BJ (cell line): ENCODE data around the gene MLN. TPM values are rescaled to one million over a fixed set of nuclear protein-coding genes. Genes with fewer than 3 reads are reported as not detected.

ENCODE experiments used
- CTCF ChIA-PET: fragments of 350-600 bp; formaldehyde crosslinking; extraction: SDS; loops from one replicate; lab custom pipeline; 2021; ENCODE audit warnings: antibody characterized with exemption, inconsistent platforms; lab: Yijun Ruan, JAX
- POLR2A ChIA-PET: fragments of 300-600 bp; sonication (Branson Sonifier 250); formaldehyde crosslinking; extraction: SDS; loops from one replicate; lab custom pipeline; 2021; ENCODE audit warnings: antibody characterized with exemption; lab: Charles Lee
- DNase-seq: peaks from one replicate; pipeline ENCODE4 v3.0.0-alpha.2; 2011; ENCODE audit warnings: low read depth
- H3K27me3 ChIP-seq: 2 replicates; pipeline ENCODE4 v1.6.0; 2011; ENCODE audit warnings: low read length; ENCODE audit not compliant: control insufficient read depth, insufficient read depth
- H3K36me3 ChIP-seq: 2 replicates; pipeline ENCODE4 v1.5.1; 2011; ENCODE audit warnings: low read length; ENCODE audit not compliant: control insufficient read depth, insufficient read depth
- H3K4me3 ChIP-seq: 2 replicates; pipeline ENCODE4 v1.5.1; 2011; ENCODE audit warnings: low read depth, mild to moderate bottlenecking, control low read depth, low read length
- polyA plus RNA-seq: library from polyadenylated mRNA; depleted of rRNA; stranded (reverse); fragments of >200 nt; gene quantifications from 2 replicates; pipeline ENCODE4 v1.2.3, GENCODE V29; 2011
- TF ChIP-seq, protein P1 (sequence below): IDR thresholded peaks from 2 replicates; pipeline ENCODE4 v1.5.1; 2011; ENCODE audit warnings: low read depth, mild to moderate bottlenecking, control low read depth, inconsistent platforms, low read length, moderate library complexity; ENCODE audit not compliant: insufficient read depth

Gene MLN
- polyA plus RNA-seq, 1 experiment, result not detected

DNA sequence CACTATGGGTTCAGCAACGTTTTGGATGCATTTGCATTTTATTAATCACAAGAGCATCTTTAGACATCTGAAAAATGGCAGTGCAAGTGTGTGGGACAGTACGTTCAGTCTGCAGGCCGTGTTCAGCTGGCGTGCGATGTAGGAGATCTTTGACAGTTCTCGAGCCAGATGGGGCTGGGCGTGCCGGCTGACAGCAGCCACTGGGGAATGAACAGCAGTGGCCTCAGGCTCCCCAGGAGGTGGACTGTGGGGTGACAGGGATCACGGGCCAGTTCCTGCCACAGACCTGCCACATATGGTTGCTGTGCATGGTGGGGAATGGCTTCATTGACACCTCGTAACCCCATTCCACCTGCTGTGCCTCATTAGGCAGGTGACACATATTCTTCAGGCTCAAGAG lies 16.4 kb upstream of the MLN start:
- Histone ChIP-seq H3K27me3 (peaks cover 20% of the 10 kb centered on the region), H3K4me3 (no peak overlapping the region), H3K36me3 (no peaks in the 10 kb centered on the region)
- ChIA-PET CTCF (interaction anchor here (1.0 kb wide), 1 partner anchor 49 kb away, joined by 3 read pairs; no protein-coding TSS in a partner anchor), POLR2A (no interaction called here)
- TF ChIP-seq, protein P1, sequence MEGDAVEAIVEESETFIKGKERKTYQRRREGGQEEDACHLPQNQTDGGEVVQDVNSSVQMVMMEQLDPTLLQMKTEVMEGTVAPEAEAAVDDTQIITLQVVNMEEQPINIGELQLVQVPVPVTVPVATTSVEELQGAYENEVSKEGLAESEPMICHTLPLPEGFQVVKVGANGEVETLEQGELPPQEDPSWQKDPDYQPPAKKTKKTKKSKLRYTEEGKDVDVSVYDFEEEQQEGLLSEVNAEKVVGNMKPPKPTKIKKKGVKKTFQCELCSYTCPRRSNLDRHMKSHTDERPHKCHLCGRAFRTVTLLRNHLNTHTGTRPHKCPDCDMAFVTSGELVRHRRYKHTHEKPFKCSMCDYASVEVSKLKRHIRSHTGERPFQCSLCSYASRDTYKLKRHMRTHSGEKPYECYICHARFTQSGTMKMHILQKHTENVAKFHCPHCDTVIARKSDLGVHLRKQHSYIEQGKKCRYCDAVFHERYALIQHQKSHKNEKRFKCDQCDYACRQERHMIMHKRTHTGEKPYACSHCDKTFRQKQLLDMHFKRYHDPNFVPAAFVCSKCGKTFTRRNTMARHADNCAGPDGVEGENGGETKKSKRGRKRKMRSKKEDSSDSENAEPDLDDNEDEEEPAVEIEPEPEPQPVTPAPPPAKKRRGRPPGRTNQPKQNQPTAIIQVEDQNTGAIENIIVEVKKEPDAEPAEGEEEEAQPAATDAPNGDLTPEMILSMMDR, result no peak
- DNase-seq, result no peak

DNA sequence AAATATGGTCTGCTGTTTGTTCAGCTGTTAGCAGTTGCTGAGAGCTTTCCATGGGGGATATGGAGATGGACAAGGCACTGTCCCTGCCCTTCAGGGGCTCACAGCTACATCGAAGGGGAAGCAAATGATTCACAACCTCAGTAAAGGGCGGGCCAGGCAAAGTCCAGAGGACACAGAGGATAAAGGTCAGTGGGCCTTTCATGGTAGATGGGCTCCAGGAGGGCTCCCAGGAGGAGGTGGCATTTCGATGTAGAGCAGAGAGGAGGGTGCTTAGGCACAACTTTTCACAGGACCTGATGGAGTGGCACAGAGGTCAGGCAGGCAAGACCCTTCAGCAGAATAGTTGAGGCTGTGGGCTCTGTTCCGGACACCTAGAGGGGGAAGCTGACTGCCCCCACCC lies 15.2 kb upstream of the MLN start:
- no peak for DNase-seq
- CTCF ChIA-PET, result interaction anchor here (0.7 to 1.3 kb wide), 2 partner anchors 21 to 325 kb away, joined by 3 read pairs; no protein-coding TSS in a partner anchor
- Histone ChIP-seq H3K27me3 (peaks cover 20% of the 10 kb centered on the region), H3K4me3 (no peak overlapping the region), H3K36me3 (no peaks in the 10 kb centered on the region)
- TF ChIP-seq, protein P1, result no peak
- POLR2A ChIA-PET, result no interaction called here

DNA sequence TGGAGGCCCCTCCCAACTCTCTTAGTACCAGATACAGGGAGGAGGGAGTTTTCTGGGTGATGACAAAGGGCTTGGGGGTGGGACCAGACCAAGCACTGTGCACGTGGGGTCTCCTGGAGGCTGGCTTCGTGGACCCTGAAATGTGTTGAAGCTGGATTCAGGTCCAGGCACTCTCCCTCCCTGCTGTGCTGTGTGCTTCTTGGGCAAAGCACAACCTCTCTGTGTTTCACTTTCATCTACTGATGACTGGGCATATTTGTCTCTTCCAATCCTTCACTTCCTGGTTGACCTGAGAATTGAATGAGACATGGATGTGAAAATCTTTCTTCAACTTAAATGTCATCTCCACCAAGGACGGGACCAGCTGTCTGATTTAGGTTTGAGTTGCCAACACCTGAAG lies 14.5 kb upstream of the MLN start:
- no peaks in the 10 kb centered on the region for H3K36me3 ChIP-seq
- peaks cover 20% of the 10 kb centered on the region for H3K27me3 ChIP-seq
- no peak overlapping the region for H3K4me3 ChIP-seq
- POLR2A ChIA-PET, result no interaction called here
- CTCF ChIA-PET, result interaction anchor here (1.2 to 1.3 kb wide), 2 partner anchors 9 to 22 kb away, joined by 3 read pairs; no protein-coding TSS in a partner anchor
- TF ChIP-seq, protein P1, result no peak
- DNase-seq, result no peak

DNA sequence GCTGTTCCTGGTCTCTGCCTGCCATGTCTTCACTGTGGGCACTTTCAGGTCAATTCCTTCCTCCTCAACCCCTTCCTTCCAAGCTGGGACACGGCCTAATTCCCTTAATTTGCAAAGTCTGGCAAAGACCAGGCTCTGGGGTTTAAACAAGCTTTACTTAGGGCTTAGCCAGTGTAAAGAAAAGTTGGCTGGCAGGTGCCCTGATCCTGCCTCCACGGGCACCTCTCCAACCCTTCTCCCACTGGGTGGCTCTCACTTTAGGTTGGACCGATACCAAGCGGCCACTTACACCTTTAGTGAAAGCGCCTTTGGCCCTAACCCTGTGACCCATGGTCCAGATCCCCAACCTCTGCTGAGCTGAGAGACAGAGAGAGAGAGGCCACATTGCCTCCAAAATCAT lies 13.7 kb upstream of the MLN start:
- H3K27me3 ChIP-seq, result peaks cover 20% of the 10 kb centered on the region
- DNase-seq, result no peak
- H3K36me3 ChIP-seq, result no peaks in the 10 kb centered on the region
- ChIA-PET CTCF (interaction anchor here (1.2 kb wide), 1 partner anchor 10 kb away, joined by 3 read pairs; no protein-coding TSS in a partner anchor), POLR2A (no interaction called here)
- H3K4me3 ChIP-seq, result no peak overlapping the region
- TF ChIP-seq, protein P1, result no peak

DNA sequence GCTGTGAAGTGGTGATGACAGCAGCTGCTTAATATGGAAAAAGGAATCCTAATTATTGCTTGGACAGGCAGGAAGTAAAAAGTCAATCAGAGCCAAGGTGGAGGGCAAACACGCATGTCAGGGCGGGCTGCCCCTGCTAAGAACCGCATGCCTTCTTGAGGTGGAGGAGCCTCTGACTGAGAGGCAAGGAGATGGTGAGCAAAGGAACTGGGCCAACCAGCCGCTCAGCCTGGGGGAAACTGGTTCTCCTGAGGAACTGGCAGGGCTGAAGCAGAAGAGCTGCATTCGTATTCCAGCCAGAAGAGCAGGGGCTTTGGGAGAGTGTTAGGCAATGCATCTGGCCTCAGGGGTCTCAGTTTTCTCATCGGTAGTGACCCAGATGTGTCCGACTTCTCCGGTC lies 13.1 kb upstream of the MLN start:
- no peak overlapping the region for H3K4me3 ChIP-seq
- DNase-seq, result no peak
- peaks cover 19% of the 10 kb centered on the region for H3K27me3 ChIP-seq
- ChIA-PET POLR2A (no interaction called here), CTCF (no interaction called here)
- TF ChIP-seq, protein P1, result no peak
- no peaks in the 10 kb centered on the region for H3K36me3 ChIP-seq
